IMR-90 (cell line): ENCODE results near the gene DNAJC22. TPM values are rescaled to one million over a fixed set of nuclear protein-coding genes. Genes with fewer than 3 reads are reported as not detected.
A peak's percentile ranks its signal among the peaks of the same experiment; 100 is the strongest.

ENCODE experiments used
- ATAC-seq: fragments of 200-7000 bp; cut with Tn5 transposase; 2 replicates; pipeline ENCODE4 v1.9.1; 2020; ENCODE audit warnings: low read depth, mild to moderate bottlenecking, moderate library complexity
- BruUV-seq: library from RNA; stranded (reverse); fragments of 400-500 nt; replicated peaks from 2 replicates; lab custom pipeline; 2021; lab: Mats Ljungman, UMichigan
- CTCF ChIA-PET: fragments of 300-600 bp; formaldehyde crosslinking; extraction: SDS; loops from one replicate; lab custom pipeline; 2021; ENCODE audit warnings: antibody characterized with exemption; lab: Yijun Ruan, JAX
- POLR2A ChIA-PET: fragments of 300-600 bp; sonication (Branson Sonifier 250); formaldehyde crosslinking; loops from one replicate; lab custom pipeline; 2022; ENCODE audit warnings: antibody characterized with exemption; ENCODE audit not compliant: unreplicated experiment; lab: Charles Lee
- DNase-seq: peaks from one replicate; pipeline ENCODE4 v3.0.0; 2013
- H2AFZ ChIP-seq: replicated peaks from 2 replicates; pipeline ENCODE3; 2013; ENCODE audit warnings: low read length, mild to moderate bottlenecking; ENCODE audit not compliant: poor library complexity
- H2AK5ac ChIP-seq: 2 replicates; pipeline ENCODE4 v1.6.1; 2013; ENCODE audit warnings: low read depth, low read length, inconsistent platforms
- H2AK9ac ChIP-seq: replicated peaks from 2 replicates; pipeline ENCODE3; 2013; ENCODE audit warnings: mild to moderate bottlenecking, low read depth, low read length, moderate library complexity; ENCODE audit not compliant: poor library complexity
- H2BK120ac ChIP-seq: 2 replicates; pipeline ENCODE4 v1.6.1; 2013; ENCODE audit warnings: low read depth, low read length, inconsistent platforms
- H2BK15ac ChIP-seq: 3 replicates; pipeline ENCODE4 v1.6.1; 2013; ENCODE audit warnings: low read depth, low read length, inconsistent platforms
- H2BK20ac ChIP-seq: 2 replicates; pipeline ENCODE4 v1.6.1; 2013; ENCODE audit warnings: low read depth, mild to moderate bottlenecking, inconsistent platforms, low read length, moderate library complexity
- H2BK5ac ChIP-seq: 2 replicates; pipeline ENCODE4 v1.6.1; 2013; ENCODE audit warnings: mild to moderate bottlenecking, low read depth, low read length, inconsistent platforms; ENCODE audit not compliant: poor library complexity, severe bottlenecking
- H3K14ac ChIP-seq: replicated peaks from 2 replicates; pipeline ENCODE4 v1.6.1; 2013; ENCODE audit warnings: low read depth, low read length, inconsistent platforms
- H3K18ac ChIP-seq: 2 replicates; pipeline ENCODE4 v1.6.1; 2013; ENCODE audit warnings: low read depth, low read length, control low read depth
- H3K23ac ChIP-seq: 2 replicates; pipeline ENCODE4 v1.6.1; 2013; ENCODE audit warnings: low read depth, low read length, inconsistent platforms
- H3K27ac ChIP-seq: 2 replicates; pipeline ENCODE4 v1.5.1; 2013; ENCODE audit warnings: mild to moderate bottlenecking, control low read depth, low read length; ENCODE audit not compliant: insufficient read depth
- H3K27me3 ChIP-seq: 2 replicates; pipeline ENCODE4 v1.6.1; 2013; ENCODE audit warnings: low read length; ENCODE audit not compliant: control insufficient read depth, insufficient read depth
- H3K36me3 ChIP-seq: 2 replicates; pipeline ENCODE4 v1.6.1; 2013; ENCODE audit warnings: low read length, mixed read lengths; ENCODE audit not compliant: control insufficient read depth, insufficient read depth
- H3K4ac ChIP-seq: 2 replicates; pipeline ENCODE4 v1.6.1; 2013; ENCODE audit warnings: low read depth, low read length, inconsistent platforms
- H3K4me1 ChIP-seq: 2 replicates; pipeline ENCODE4 v1.6.1; 2013; ENCODE audit warnings: low read length, mixed read lengths; ENCODE audit not compliant: control insufficient read depth, insufficient read depth
- H3K4me2 ChIP-seq: 2 replicates; pipeline ENCODE4 v1.6.1; 2013; ENCODE audit warnings: low read depth, mild to moderate bottlenecking, control low read depth, low read length, moderate library complexity
- H3K4me3 ChIP-seq: 2 replicates; pipeline ENCODE4 v1.5.1; 2013; ENCODE audit warnings: low read depth, mild to moderate bottlenecking, control low read depth, low read length, moderate library complexity; ENCODE audit not compliant: insufficient read depth
- H3K56ac ChIP-seq: 2 replicates; pipeline ENCODE4 v1.6.1; 2013; ENCODE audit warnings: low read length, inconsistent platforms; ENCODE audit not compliant: insufficient read depth; ENCODE audit errors: extremely low read depth
- H3K79me1 ChIP-seq, 2 experiments: 2 replicates each; pipeline ENCODE4 v1.6.1; 2013; ENCODE audit warnings: low read length in 2 of 2, inconsistent platforms in 1 of 2, low read depth in 1 of 2
- H3K9ac ChIP-seq: 2 replicates; pipeline ENCODE4 v1.6.1; 2013; ENCODE audit warnings: low read depth, low read length, control low read depth
- H3K9me1 ChIP-seq: 2 replicates; pipeline ENCODE4 v1.6.1; 2013; ENCODE audit warnings: low read length, inconsistent platforms; ENCODE audit not compliant: insufficient read depth
- H3K9me3 ChIP-seq: 2 replicates; pipeline ENCODE4 v1.6.1; 2013; ENCODE audit warnings: low read length; ENCODE audit not compliant: control insufficient read depth, insufficient read depth
- H4K20me1 ChIP-seq: 2 replicates; pipeline ENCODE4 v1.6.1; 2013; ENCODE audit warnings: low read length, inconsistent platforms; ENCODE audit not compliant: insufficient read depth
- H4K5ac ChIP-seq: 2 replicates; pipeline ENCODE4 v1.6.1; 2013; ENCODE audit warnings: mild to moderate bottlenecking, low read depth, low read length, control low read depth
- H4K8ac ChIP-seq, 2 experiments: 2 replicates each; pipeline ENCODE4 v1.6.1; 2013; ENCODE audit warnings: low read depth in 2 of 2, low read length in 2 of 2, control low read depth in 1 of 2, inconsistent platforms in 1 of 2
- H4K91ac ChIP-seq: 2 replicates; pipeline ENCODE4 v1.6.1; 2013; ENCODE audit warnings: low read depth, low read length, inconsistent platforms; ENCODE audit not compliant: insufficient read depth
- CHD1 ChIP-seq: IDR thresholded peaks from 2 replicates; pipeline ENCODE4 v1.6.1; 2012; ENCODE audit warnings: low read depth, low read length, improper control_type of control experiment
- CTCF ChIP-seq: conservative IDR thresholded peaks from 2 replicates; pipeline ENCODE4 v1.5.1; 2012; ENCODE audit warnings: mild to moderate bottlenecking, low read depth, low read length, improper control_type of control experiment
- FOS ChIP-seq: fragments of 150-350 bp; IDR thresholded peaks from 2 replicates; pipeline ENCODE4 v1.6.1; 2016; ENCODE audit warnings: low read depth, low read length
- MAFK ChIP-seq: IDR thresholded peaks from 2 replicates; pipeline ENCODE4 v1.6.1; 2012; ENCODE audit warnings: low read depth, low read length, improper control_type of control experiment
- NFE2L2 ChIP-seq: fragments of 150-350 bp; IDR thresholded peaks from 2 replicates; pipeline ENCODE4 v1.6.1; 2016; ENCODE audit warnings: low read depth, mild to moderate bottlenecking, low read length
- WGBS, 2 experiments: methylation state at CpG; one replicate each; pipeline versions ENCODE4 v1.1.5 to v1.1.7; 2013; ENCODE audit warnings: missing lambda C conversion rate in 2 of 2; ENCODE audit not compliant: insufficient read length in 1 of 2; ENCODE audit errors: extremely low coverage in 2 of 2; 5-methylcytosine and 5-hydroxymethylcytosine counted together
- dilution Hi-C: fragments of 300-500 bp; cut with HindIII; formaldehyde crosslinking; loops from one replicate; pipeline ENCODE4 v1.14.3; 2018; ENCODE audit warnings: low sequenced_read_pairs; ENCODE audit not compliant: unreplicated experiment
- in situ Hi-C: fragments of 300-500 bp; cut with MboI; formaldehyde crosslinking; loops from 3 replicates; pipeline ENCODE4 v1.14.3; 2019; ENCODE audit warnings: low sequenced_read_pairs, inconsistent platforms, mixed read lengths
- intact Hi-C: fragments of 100-400 bp; cut with micrococcal nuclease; formaldehyde crosslinking; loops from 2 replicates; pipeline ENCODE4 v1.10.0; 2022
- polyA plus RNA-seq, 3 experiments: library from polyadenylated mRNA; depleted of rRNA; stranded (reverse); fragments of >200 nt; gene quantifications; 2 replicates each; pipeline ENCODE4 v1.2.3, GENCODE V29; 2012; ENCODE audit warnings: low replicate concordance in 1 of 3
- total RNA-seq: library from RNA; depleted of rRNA; stranded (reverse); fragments of >200 nt; gene quantifications from 2 replicates; pipeline ENCODE4 v1.2.3, GENCODE V29; 2012

DNAJC22 gene
- total and polyA plus RNA-seq, 2 of the 4 experiments (the other 2 are of a cell fraction), result 8.1 to 8.2 TPM

- peak overlapping the region; percentile 65 for H3K4me3 ChIP-seq
- no peaks in the 10 kb centered on the region for H3K36me3 ChIP-seq
- dilution Hi-C loops, result no loop called here
- no peak for TF ChIP-seq CHD1
- TF ChIP-seq FOS, result no peak
- TF ChIP-seq MAFK, result no peak
- no peak for TF ChIP-seq NFE2L2
- TF ChIP-seq CTCF, result no peak
- peak overlapping the region; percentile 62; the same call in 1 of the 2 replicates for H3K56ac ChIP-seq
- no peak overlapping the region for H3K14ac ChIP-seq
- peak overlapping the region; percentile 77 for H3K4ac ChIP-seq
- in situ Hi-C loops, result no loop called here
- H2BK120ac ChIP-seq, result no peak overlapping the region
- intact Hi-C loops, result no loop called here
- no peak overlapping the region; the same call in 1 of the 2 replicates for H3K23ac ChIP-seq
- H3K9me1 ChIP-seq, result no peaks in the 10 kb centered on the region; the same call in 1 of the 2 replicates
- no peaks in the 10 kb centered on the region for H3K9me3 ChIP-seq
- no TSS peak for BruUV-seq
- peaks cover 9% of the 10 kb centered on the region; the same call in 1 of the 2 replicates for H3K4me1 ChIP-seq
- H3K4me2 ChIP-seq, result peak overlapping the region; percentile 92
- no peak overlapping the region for H4K5ac ChIP-seq
- H4K91ac ChIP-seq, result peak overlapping the region; percentile 73; the same call in 1 of the 2 replicates
- peaks cover 9 to 41% of the 10 kb centered on the region in 2 experiments; a peak in 3 of 4 replicates for H3K79me1 ChIP-seq
- peak overlapping the region in 1 of 2 experiments; percentile 17; a peak in 2 of 4 replicates for H4K8ac ChIP-seq
- H2BK20ac ChIP-seq, result no peak overlapping the region
- ChIA-PET POLR2A (interaction anchor here (1.6 kb wide), 1 partner anchor 8 kb away, joined by 4 read pairs; no protein-coding TSS in a partner anchor), CTCF (interaction anchor here (0.9 to 1.7 kb wide), 2 partner anchors 13 to 24 kb away, joined by 3 to 9 read pairs; partner anchors contain the start of gene C1QL4)
- peak overlapping the region; percentile 34; the same call in 1 of the 2 replicates for H3K27ac ChIP-seq
- H2AK5ac ChIP-seq, result peak overlapping the region; percentile 70; the same call in 1 of the 2 replicates
- no peak overlapping the region for H3K18ac ChIP-seq
- H3K27me3 ChIP-seq, result no peaks in the 10 kb centered on the region
- H2AFZ ChIP-seq, result peak overlapping the region; percentile 95
- ATAC-seq, result no peak
- 0% methylated on average over 2 of the region's 19 CpGs; no CpG with 5 or more reads in 1 of the 2 experiments for WGBS, 2 experiments
- H2AK9ac ChIP-seq, result peak overlapping the region; percentile 79
- H2BK5ac ChIP-seq, result no peak overlapping the region
- no peaks in the 10 kb centered on the region for H4K20me1 ChIP-seq
- DNase-seq, result no peak
- H2BK15ac ChIP-seq, result no peak overlapping the region
- H3K9ac ChIP-seq, result peak overlapping the region; percentile 57; the same call in 1 of the 2 replicates
These were observed 23.1 kb upstream of the DNAJC22 start for GRCh38 chr12:49323524-49324097.
